IPS-18c (cell line): ENCODE results near the gene OR9A4.
"Not testable (repeated sequence)": the region's sequence is repeated elsewhere in the genome, so short reads cannot be mapped to it uniquely, and the experiment has no call there.

ENCODE experiments used
- H3K4me3 ChIP-seq: 2 replicates; pipeline ENCODE4 v1.7.0; 2013; ENCODE audit warnings: low read depth, mild to moderate bottlenecking, low read length, moderate library complexity; ENCODE audit not compliant: insufficient read depth
- H3K9me3 ChIP-seq: one replicate; pipeline ENCODE4 v1.6.1; 2013; ENCODE audit warnings: mild to moderate bottlenecking, low read length, moderate library complexity; ENCODE audit not compliant: control insufficient read depth, insufficient read depth

OR9A4 gene

GRCh38 chr7:141916099-141916498 is at the start of gene OR9A4:
TSS of gene OR9A4 (plus strand) at chr7:141916399. CDS start at chr7:141918876, 2,477 bp downstream.
- no peaks in the 10 kb centered on the region for H3K9me3 ChIP-seq
- no peak within 1 kb of the TSS for H3K4me3 ChIP-seq

GRCh38 chr7:141866974-141867373 is 49.2 kb upstream of the OR9A4 start:
- Histone ChIP-seq H3K9me3 (no peaks in the 10 kb centered on the region), H3K4me3 (no peak overlapping the region)

GRCh38 chr7:141872931-141873330 is 43.3 kb upstream of the OR9A4 start:
- H3K9me3 ChIP-seq: no peaks in the 10 kb centered on the region
- H3K4me3 ChIP-seq: no peak overlapping the region

GRCh38 chr7:141874787-141875186 is 41.4 kb upstream of the OR9A4 start:
- Histone ChIP-seq H3K4me3 (no peak overlapping the region), H3K9me3 (no peaks in the 10 kb centered on the region)

- no peak overlapping the region for H3K4me3 ChIP-seq
These were observed 40.7 kb upstream of the OR9A4 start for GRCh38 chr7:141875453-141875852.

GRCh38 chr7:141876371-141876770 is 39.8 kb upstream of the OR9A4 start:
- Histone ChIP-seq H3K4me3 (no peak overlapping the region), H3K9me3 (no peaks in the 10 kb centered on the region)

More at GRCh38 chr7:141875453-141875852, 40.7 kb upstream of the OR9A4 start:
- H3K9me3 ChIP-seq: no peaks in the 10 kb centered on the region

- no peak overlapping the region for H3K4me3 ChIP-seq
- H3K9me3 ChIP-seq: no peaks in the 10 kb centered on the region
These were observed 38.8 kb upstream of the OR9A4 start for GRCh38 chr7:141877365-141877764.

- no peaks in the 10 kb centered on the region for H3K9me3 ChIP-seq
- H3K4me3 ChIP-seq: no peak overlapping the region
These were observed 35.2 kb upstream of the OR9A4 start for GRCh38 chr7:141880960-141881359.

GRCh38 chr7:141884539-141885225 is 31.5 kb upstream of the OR9A4 start:
- Histone ChIP-seq H3K4me3 (no peak overlapping the region), H3K9me3 (no peaks in the 10 kb centered on the region)

- Histone ChIP-seq H3K9me3 (no peaks in the 10 kb centered on the region), H3K4me3 (no peak overlapping the region)
These were observed 26.9 kb upstream of the OR9A4 start for GRCh38 chr7:141889321-141889720.

GRCh38 chr7:141891336-141891735 is 24.9 kb upstream of the OR9A4 start:
- no peak overlapping the region for H3K4me3 ChIP-seq
- H3K9me3 ChIP-seq: no peaks in the 10 kb centered on the region

GRCh38 chr7:141899366-141899765 is 16.8 kb upstream of the OR9A4 start:
- H3K9me3 ChIP-seq, H3K4me3 ChIP-seq: not testable (repeated sequence)

GRCh38 chr7:141906285-141906684 is 9.9 kb upstream of the OR9A4 start:
- no peak overlapping the region for H3K4me3 ChIP-seq
- H3K9me3 ChIP-seq: no peaks in the 10 kb centered on the region

GRCh38 chr7:141911391-141911790 is 4.8 kb upstream of the OR9A4 start:
- H3K9me3 ChIP-seq: no peaks in the 10 kb centered on the region
- H3K4me3 ChIP-seq: no peak overlapping the region

- H3K9me3 ChIP-seq: no peaks in the 10 kb centered on the region
- H3K4me3 ChIP-seq: no peak overlapping the region
These were observed 634 bp upstream of the OR9A4 start for GRCh38 chr7:141915565-141915964.

- H3K9me3 ChIP-seq: no peaks in the 10 kb centered on the region
- no peak overlapping the region for H3K4me3 ChIP-seq
These were observed 4.1 kb downstream of the OR9A4 start for GRCh38 chr7:141920281-141920680.

- H3K4me3 ChIP-seq: no peak overlapping the region
- H3K9me3 ChIP-seq: no peaks in the 10 kb centered on the region
These were observed 12.1 kb downstream of the OR9A4 start for GRCh38 chr7:141928146-141928844.

GRCh38 chr7:141928845-141929195 is 12.6 kb downstream of the OR9A4 start:
- Histone ChIP-seq H3K4me3 (no peak overlapping the region), H3K9me3 (no peaks in the 10 kb centered on the region)

GRCh38 chr7:141930211-141930610 is 14.0 kb downstream of the OR9A4 start:
- no peak overlapping the region for H3K4me3 ChIP-seq
- H3K9me3 ChIP-seq: no peaks in the 10 kb centered on the region
